Immature natural killer cell (primary cell): ENCODE data around the gene MYMK. TPM values are rescaled to one million over a fixed set of nuclear protein-coding genes. Genes with fewer than 3 reads are reported as not detected.

ENCODE experiments used
- DNase-seq, 3 donors: peaks; one replicate each; pipeline ENCODE4 v3.0.0; 2022; ENCODE audit warnings: mixed read lengths in 1 of 3
- H3K27ac Mint-ChIP-seq, 6 donors: one replicate each; pipeline ENCODE4 v1.8.0; 2020; ENCODE audit warnings: mixed read lengths in 6 of 6, mild to moderate bottlenecking in 5 of 6, inconsistent platforms in 4 of 6, moderate library complexity in 3 of 6
- H3K27me3 Mint-ChIP-seq, 3 donors: one replicate each; pipeline ENCODE4 v1.8.0; 2020 to 2021; ENCODE audit warnings: low read depth in 3 of 3, mild to moderate bottlenecking in 3 of 3, mixed read lengths in 3 of 3, moderate library complexity in 3 of 3, inconsistent platforms in 1 of 3
- H3K36me3 Mint-ChIP-seq, 3 donors: one replicate each; pipeline ENCODE4 v1.8.0; 2020; ENCODE audit warnings: mixed read lengths in 3 of 3, inconsistent platforms in 2 of 3, mild to moderate bottlenecking in 2 of 3
- H3K4me1 Mint-ChIP-seq, 2 donors: one replicate each; pipeline ENCODE4 v1.8.0; 2020; ENCODE audit warnings: inconsistent platforms in 2 of 2, mild to moderate bottlenecking in 2 of 2, mixed read lengths in 2 of 2, moderate library complexity in 1 of 2
- H3K4me3 Mint-ChIP-seq, 5 donors: one replicate each; pipeline ENCODE4 v1.8.0; 2020; ENCODE audit warnings: mild to moderate bottlenecking in 5 of 5, mixed read lengths in 5 of 5, inconsistent platforms in 3 of 5, moderate library complexity in 3 of 5
- H3K9me3 Mint-ChIP-seq, 6 donors: one replicate each; pipeline ENCODE4 v1.8.0; 2020; ENCODE audit warnings: mild to moderate bottlenecking in 6 of 6, mixed read lengths in 6 of 6, inconsistent platforms in 4 of 6, moderate library complexity in 3 of 6
- polyA plus RNA-seq, 3 donors: library from polyadenylated mRNA; unstranded; fragments of 300-500 nt; fragmentation: Illumina TruSeq; gene quantifications; one replicate each; pipeline ENCODE4 v1.2.3, GENCODE V29; 2021

MYMK gene
- polyA plus RNA-seq, 3 donors from 2014 or later, result not detected

- Mint-ChIP-seq H3K4me3 (no peak overlapping the region), H3K36me3 (no peaks in the 10 kb centered on the region)
Observed at GRCh38 chr9:133535306-133535877, 10.6 kb upstream of the MYMK start.

DNA sequence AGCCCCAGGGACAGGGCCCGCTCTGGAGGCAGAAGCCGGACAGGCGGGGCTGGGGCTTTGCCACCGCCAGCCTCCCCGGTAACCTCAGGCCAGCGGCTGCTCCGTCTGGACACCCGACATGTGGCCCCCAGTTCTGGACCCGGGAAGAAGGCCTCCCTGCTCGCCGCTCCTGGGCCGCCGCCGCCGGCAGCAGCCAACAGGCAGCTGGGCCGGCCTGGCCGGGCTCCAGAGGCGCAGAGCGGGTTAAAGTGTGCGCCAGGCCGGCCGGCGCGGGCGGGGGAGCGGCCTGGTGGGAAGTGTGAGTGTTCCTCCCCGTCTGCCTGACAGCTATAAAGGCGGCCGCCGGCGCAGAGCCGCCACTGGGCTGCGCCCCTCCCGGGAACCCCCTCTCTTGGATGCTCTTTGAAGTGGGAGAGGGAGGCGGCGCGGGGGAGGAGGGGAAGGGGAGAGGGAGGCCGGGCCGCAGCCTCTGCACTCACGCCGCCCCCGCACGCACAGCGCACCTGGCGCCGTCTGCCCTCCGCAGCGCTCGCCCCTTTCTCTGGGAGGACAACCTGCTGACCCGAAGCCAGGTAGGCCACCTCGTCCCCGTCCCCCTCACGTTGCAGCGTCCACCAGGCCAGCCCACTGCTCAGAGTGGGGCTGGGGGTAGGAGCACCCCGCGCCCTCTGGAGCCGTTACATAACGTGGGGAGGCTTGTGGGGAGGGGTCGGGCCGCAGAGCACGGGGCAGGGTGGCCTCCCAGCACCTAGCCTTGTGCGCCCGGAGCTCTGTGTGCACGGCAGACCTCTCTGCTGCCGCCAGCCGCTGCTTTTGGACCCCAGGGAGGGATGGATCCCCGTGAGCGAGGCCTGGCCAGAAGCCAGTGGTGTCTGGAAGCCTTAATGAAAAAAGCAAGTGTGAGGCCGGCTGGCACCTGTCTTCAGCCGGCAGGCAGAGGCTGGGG, 9.9 kb upstream of the MYMK start, which contains the start of gene ADAMTSL2:
ADAMTSL2 (plus strand) TSS at position 359 of the 946 bp plus-strand sequence. CDS start 2,009 bp downstream, outside the sequence.
- H3K27ac Mint-ChIP-seq, result no peak within 1 kb of the TSS
- H3K4me3 Mint-ChIP-seq, result no peak within 1 kb of the TSS
- H3K4me1 Mint-ChIP-seq, result no peaks in the 10 kb centered on the region
- no peaks in the 10 kb centered on the region for H3K9me3 Mint-ChIP-seq
- H3K27me3 Mint-ChIP-seq, result peaks cover 2 to 11% (median 9%) of the 10 kb centered on the region in 3 donors
- no peak for DNase-seq
- H3K36me3 Mint-ChIP-seq, result no peaks in the 10 kb centered on the region

More at GRCh38 chr9:133535306-133535877, 10.6 kb upstream of the MYMK start:
- H3K4me1 Mint-ChIP-seq, result no peaks in the 10 kb centered on the region
- H3K27ac Mint-ChIP-seq, result no peak overlapping the region
- H3K27me3 Mint-ChIP-seq, result peaks cover 2 to 11% (median 9%) of the 10 kb centered on the region in 3 donors
- no peak for DNase-seq
- H3K9me3 Mint-ChIP-seq, result no peaks in the 10 kb centered on the region

DNA sequence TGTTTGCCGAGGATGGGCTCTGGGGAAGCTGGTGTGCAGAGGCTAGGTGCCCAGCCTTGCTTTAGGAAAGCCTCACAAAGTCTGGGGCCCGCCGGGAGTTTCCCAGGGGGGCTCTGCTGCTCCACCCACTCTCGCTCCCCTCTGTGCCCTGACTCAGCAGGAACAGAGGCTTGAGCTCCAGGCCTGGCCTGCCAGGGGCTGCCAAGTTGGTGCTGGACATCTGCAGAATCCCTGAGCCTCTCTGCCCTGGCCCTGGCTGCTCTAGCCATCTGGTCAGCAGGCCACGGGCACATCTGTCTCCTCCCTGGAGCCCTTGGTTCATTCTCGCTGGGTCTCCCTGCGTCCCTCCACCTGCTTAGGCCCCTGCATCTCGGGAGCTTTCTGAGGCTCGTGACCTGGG, 9.1 kb upstream of the MYMK start:
- DNase-seq, result no peak
- H3K4me3 Mint-ChIP-seq, result no peak overlapping the region
- no peaks in the 10 kb centered on the region for H3K36me3 Mint-ChIP-seq
- no peak overlapping the region for H3K27ac Mint-ChIP-seq
- no peaks in the 10 kb centered on the region for H3K9me3 Mint-ChIP-seq
- H3K27me3 Mint-ChIP-seq, result peaks cover 2 to 6% (median 6%) of the 10 kb centered on the region in 3 donors
- no peaks in the 10 kb centered on the region for H3K4me1 Mint-ChIP-seq

- Mint-ChIP-seq H3K36me3 (no peaks in the 10 kb centered on the region), H3K9me3 (no peaks in the 10 kb centered on the region), H3K4me1 (no peaks in the 10 kb centered on the region), H3K27ac (no peak overlapping the region), H3K4me3 (no peak overlapping the region), H3K27me3 (peaks cover 2 to 6% (median 4%) of the 10 kb centered on the region in 3 donors)
- peak; percentile 33 to 38 (median 36) for DNase-seq
Observed at GRCh38 chr9:133532937-133533668, 8.3 kb upstream of the MYMK start.

DNA sequence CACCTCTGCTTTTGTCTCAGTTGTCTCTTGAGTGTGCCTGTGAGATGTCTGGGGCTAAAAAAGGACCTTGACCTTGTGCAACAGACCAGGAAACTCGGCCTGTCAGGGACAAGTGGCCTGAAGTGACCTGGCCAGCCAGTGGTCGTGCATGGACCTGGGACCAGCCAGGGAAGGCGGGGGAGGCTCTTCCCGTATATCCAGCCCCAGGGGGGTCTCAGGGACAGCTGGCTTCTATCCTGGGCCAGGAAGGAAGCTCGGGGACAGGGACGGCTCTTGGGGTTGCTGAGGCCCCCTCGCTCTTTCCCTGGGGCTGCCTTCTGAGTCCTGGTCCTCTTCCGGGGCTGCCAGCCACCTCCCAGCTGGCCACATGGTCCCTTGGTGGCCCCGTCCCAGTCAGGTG, 6.5 kb upstream of the MYMK start:
- Mint-ChIP-seq H3K9me3 (no peaks in the 10 kb centered on the region), H3K27me3 (peaks cover 1 to 6% (median 4%) of the 10 kb centered on the region in 3 donors), H3K36me3 (no peaks in the 10 kb centered on the region), H3K4me3 (no peak overlapping the region), H3K27ac (no peak overlapping the region), H3K4me1 (no peaks in the 10 kb centered on the region)
- DNase-seq, result no peak

- no peak overlapping the region for H3K4me3 Mint-ChIP-seq
- DNase-seq, result no peak
- no peaks in the 10 kb centered on the region for H3K4me1 Mint-ChIP-seq
- H3K36me3 Mint-ChIP-seq, result no peaks in the 10 kb centered on the region
- H3K27me3 Mint-ChIP-seq, result peaks cover 1 to 8% (median 2%) of the 10 kb centered on the region in 3 donors
- H3K9me3 Mint-ChIP-seq, result no peaks in the 10 kb centered on the region
- no peak overlapping the region for H3K27ac Mint-ChIP-seq
Observed at GRCh38 chr9:133529874-133530273, 5.1 kb upstream of the MYMK start.

GRCh38 chr9:133529457-133529856, 4.7 kb upstream of the MYMK start:
- H3K27me3 Mint-ChIP-seq, result peaks cover 1 to 8% (median 2%) of the 10 kb centered on the region in 3 donors
- H3K4me1 Mint-ChIP-seq, result no peaks in the 10 kb centered on the region
- H3K36me3 Mint-ChIP-seq, result no peaks in the 10 kb centered on the region
- H3K27ac Mint-ChIP-seq, result no peak overlapping the region
- H3K9me3 Mint-ChIP-seq, result no peaks in the 10 kb centered on the region
- DNase-seq, result no peak
- H3K4me3 Mint-ChIP-seq, result no peak overlapping the region

DNA sequence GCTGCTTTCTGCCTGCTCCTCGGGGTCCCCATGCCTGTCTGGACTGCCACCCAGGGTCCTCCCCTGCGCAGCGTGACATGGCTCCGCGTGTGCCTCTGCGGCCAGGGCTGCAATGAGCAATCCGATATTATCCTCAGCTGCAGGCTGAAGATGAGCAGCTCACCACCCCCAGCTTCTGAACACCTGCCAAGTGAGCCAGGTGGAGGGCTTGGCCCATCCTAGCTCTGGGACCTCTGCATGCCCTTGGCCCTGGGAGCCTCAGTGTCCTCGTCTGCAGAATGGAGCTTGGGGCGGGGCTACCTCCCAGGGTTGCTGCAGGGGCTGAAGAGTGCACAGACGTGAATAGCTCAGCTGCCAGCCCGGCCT, 4.1 kb upstream of the MYMK start:
- Mint-ChIP-seq H3K27me3 (peaks cover 1 to 8% (median 2%) of the 10 kb centered on the region in 3 donors), H3K4me3 (no peak overlapping the region), H3K27ac (no peak overlapping the region), H3K9me3 (no peaks in the 10 kb centered on the region), H3K36me3 (no peaks in the 10 kb centered on the region), H3K4me1 (no peaks in the 10 kb centered on the region)
- DNase-seq, result no peak

- Mint-ChIP-seq H3K27ac (no peak overlapping the region), H3K4me3 (no peak overlapping the region), H3K9me3 (no peaks in the 10 kb centered on the region), H3K36me3 (no peaks in the 10 kb centered on the region), H3K4me1 (no peaks in the 10 kb centered on the region), H3K27me3 (peaks cover 1 to 11% (median 2%) of the 10 kb centered on the region in 3 donors)
- DNase-seq, result no peak
Observed at GRCh38 chr9:133528001-133528875, 3.5 kb upstream of the MYMK start.

DNA sequence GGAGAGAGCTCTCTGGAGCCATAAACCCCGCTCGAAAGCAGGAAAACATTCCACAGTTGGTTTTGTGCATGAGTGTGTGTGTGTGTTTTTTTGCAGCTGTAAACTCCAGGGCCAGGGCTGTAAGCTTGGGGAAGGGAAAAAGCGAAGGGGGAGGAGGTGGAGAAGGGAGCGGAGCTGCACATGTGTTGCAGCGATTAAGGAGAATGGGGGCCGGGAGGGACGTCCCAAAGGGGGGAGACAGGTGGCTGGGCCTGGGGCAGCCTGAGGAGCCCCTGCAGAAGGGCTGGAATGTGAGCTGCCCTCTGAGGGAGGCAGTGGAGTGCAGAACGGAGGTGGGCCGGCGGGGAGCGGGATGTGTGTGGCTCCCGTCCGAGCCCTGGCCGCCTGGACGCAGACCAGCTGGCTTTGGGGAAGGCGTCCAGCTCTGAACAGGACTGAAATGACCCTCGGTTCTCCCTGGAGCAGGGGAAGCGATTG, 2.7 kb upstream of the MYMK start:
- H3K4me3 Mint-ChIP-seq, result no peak overlapping the region
- peaks cover 1 to 8% (median 1%) of the 10 kb centered on the region in 3 donors for H3K27me3 Mint-ChIP-seq
- H3K4me1 Mint-ChIP-seq, result no peaks in the 10 kb centered on the region
- DNase-seq, result no peak
- H3K36me3 Mint-ChIP-seq, result no peaks in the 10 kb centered on the region
- no peak overlapping the region for H3K27ac Mint-ChIP-seq
- H3K9me3 Mint-ChIP-seq, result no peaks in the 10 kb centered on the region

- H3K27ac Mint-ChIP-seq, result no peak overlapping the region
- DNase-seq, result no peak
- peaks cover 1 to 6% (median 1%) of the 10 kb centered on the region in 3 donors for H3K27me3 Mint-ChIP-seq
- H3K9me3 Mint-ChIP-seq, result no peaks in the 10 kb centered on the region
- no peaks in the 10 kb centered on the region for H3K4me1 Mint-ChIP-seq
- H3K4me3 Mint-ChIP-seq, result no peak overlapping the region
- no peaks in the 10 kb centered on the region for H3K36me3 Mint-ChIP-seq
Observed at GRCh38 chr9:133526721-133527321, 2.1 kb upstream of the MYMK start.

GRCh38 chr9:133525677-133526076, 918 bp upstream of the MYMK start:
- no peak overlapping the region for H3K27ac Mint-ChIP-seq
- DNase-seq, result no peak
- H3K27me3 Mint-ChIP-seq, result peaks cover 1 to 5% (median 3%) of the 10 kb centered on the region in 3 donors
- H3K36me3 Mint-ChIP-seq, result no peaks in the 10 kb centered on the region
- H3K9me3 Mint-ChIP-seq, result no peaks in the 10 kb centered on the region
- no peaks in the 10 kb centered on the region for H3K4me1 Mint-ChIP-seq
- H3K4me3 Mint-ChIP-seq, result no peak overlapping the region

DNA sequence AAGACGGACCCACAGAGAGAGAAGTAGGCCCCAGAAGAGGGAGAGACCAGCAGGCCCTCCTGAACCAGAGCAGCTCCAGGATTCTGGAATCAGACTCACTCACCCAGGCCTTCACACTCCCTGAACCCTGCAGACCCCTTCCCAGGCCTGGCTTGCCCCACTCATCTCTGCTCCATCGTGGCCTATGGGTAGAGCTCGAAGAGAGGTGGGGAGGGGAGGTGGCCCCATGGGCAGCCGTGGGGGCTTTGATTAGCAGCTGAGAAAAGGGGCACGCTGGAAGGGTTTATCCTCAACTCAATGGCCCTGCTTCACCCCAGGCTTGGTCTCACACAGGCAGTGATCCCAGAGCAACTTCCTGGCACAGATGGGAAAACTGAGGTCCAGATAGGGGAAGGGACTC, 613 bp downstream of the MYMK start:
- Mint-ChIP-seq H3K4me1 (no peaks in the 10 kb centered on the region), H3K27me3 (peaks cover 1 to 5% (median 3%) of the 10 kb centered on the region in 3 donors), H3K27ac (no peak overlapping the region), H3K9me3 (no peaks in the 10 kb centered on the region), H3K36me3 (no peaks in the 10 kb centered on the region), H3K4me3 (no peak overlapping the region)
- DNase-seq, result no peak
